ENCODE measurements around the gene WFS1. TPM values are rescaled to one million over a fixed set of nuclear protein-coding genes. Genes with fewer than 3 reads are reported as not detected.

The WFS1 gene
- total RNA-seq, 1 donor from 2014 or later = 5.1 TPM

- no peak for DNase-seq
These were observed 33.6 kb upstream of the WFS1 start for GRCh38 chr4:6235901-6236640.

DNA sequence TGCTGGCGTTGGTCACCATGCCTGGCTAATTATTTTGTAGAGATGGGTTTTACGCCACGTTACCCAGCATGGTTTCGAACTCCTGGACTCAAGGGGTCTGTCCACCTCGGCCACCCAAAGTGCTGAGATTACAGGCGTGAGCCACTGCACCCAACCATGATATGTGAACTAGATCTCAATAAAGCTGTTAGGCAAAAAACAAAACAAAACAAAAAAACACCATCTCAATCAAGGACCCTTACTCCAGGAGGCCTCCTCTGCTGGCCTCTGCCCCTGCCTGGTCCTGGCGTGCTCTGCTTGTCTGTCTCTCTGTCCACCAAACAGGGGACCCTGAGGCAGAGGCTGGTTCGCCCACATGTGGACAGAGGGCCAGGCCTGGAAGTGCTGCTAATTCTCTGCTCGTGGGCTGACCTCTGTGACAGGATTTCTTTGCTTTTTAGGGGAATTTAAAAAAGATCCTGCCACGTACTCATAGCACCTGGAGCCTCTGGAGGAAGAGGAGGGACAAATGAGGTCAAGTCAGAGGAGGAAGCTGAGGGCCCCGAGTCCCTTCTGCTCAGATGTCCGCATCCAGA, 32.7 kb upstream of the WFS1 start:
- no peak for DNase-seq

DNA sequence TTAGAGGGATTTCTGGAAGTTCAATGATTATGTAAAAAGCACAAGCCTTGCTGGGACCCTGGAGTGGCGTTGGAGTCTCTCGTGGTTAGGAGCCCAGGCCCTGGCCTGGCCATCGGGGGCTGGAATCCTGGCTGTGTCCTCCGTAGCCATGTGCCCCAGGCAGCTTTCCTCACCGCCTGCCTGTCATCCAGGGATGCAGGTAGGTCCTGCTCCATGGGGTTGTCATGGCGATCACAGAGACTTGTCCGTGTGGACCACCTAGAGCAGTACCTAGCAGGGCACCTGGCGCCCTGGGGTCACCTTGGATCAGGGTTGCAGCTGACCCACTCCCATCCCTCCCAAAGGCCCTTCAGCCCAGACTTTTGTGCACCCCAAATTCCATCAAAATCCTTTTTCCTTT, 30.2 kb upstream of the WFS1 start:
- no peak for DNase-seq

DNA sequence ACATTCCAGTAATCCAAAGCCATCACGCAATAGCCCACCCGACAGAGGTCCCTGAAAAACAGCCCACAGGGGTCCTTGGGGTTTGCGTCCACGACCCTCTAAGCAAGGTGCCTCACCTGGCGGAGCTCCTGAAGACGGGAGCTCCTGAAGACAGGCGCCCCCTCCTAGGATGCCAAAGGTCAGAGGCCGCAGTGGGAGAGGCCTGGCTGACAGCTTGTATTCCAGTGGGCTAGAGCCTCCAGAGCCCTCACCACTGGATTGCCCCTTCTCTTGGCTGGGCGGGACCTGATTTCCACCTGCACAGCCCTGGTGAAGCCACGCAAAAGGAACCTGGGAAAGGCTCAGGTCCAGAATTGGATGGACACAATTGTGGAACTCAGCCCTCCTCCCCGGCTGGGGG, 29.7 kb upstream of the WFS1 start:
- no peak for DNase-seq

GRCh38 chr4:6241062-6241845, 28.4 kb upstream of the WFS1 start:
- no peak for DNase-seq

DNA sequence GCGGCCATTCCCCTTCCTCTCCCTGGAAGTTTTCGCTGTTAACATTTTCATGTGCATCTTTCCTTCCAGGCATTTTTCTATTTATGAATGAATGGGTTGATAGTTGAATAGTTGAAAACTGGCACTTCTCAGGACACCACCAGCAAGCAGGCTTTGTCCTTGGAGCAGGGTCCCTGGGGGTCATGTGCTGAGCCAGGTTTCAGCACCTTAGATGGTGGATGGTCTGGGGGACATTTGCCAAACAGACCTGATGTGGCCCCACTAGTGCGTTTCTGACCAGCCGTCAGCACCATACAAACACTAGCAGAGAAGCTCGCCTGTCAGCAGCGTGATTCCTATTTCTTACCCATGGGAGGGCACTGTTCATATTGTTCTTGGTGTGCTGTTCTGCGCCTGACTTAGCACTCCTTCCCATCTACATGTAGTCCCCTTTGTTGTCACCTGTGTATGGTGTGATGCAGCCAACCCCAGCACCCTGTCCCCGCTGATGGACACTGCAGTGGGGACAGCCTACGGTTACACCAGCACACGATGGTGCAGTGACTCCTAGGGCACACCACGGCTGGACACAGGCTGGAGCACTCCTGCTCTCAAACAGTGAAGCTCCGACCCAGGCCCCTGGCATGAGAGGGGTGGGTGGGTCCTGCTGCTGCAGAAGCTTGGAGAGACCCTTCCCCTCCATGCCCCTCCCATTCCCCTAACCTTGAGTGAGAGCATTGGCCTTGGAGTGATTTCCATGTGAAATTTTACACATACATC, 27.2 kb upstream of the WFS1 start:
- DNase-seq = no peak

DNA sequence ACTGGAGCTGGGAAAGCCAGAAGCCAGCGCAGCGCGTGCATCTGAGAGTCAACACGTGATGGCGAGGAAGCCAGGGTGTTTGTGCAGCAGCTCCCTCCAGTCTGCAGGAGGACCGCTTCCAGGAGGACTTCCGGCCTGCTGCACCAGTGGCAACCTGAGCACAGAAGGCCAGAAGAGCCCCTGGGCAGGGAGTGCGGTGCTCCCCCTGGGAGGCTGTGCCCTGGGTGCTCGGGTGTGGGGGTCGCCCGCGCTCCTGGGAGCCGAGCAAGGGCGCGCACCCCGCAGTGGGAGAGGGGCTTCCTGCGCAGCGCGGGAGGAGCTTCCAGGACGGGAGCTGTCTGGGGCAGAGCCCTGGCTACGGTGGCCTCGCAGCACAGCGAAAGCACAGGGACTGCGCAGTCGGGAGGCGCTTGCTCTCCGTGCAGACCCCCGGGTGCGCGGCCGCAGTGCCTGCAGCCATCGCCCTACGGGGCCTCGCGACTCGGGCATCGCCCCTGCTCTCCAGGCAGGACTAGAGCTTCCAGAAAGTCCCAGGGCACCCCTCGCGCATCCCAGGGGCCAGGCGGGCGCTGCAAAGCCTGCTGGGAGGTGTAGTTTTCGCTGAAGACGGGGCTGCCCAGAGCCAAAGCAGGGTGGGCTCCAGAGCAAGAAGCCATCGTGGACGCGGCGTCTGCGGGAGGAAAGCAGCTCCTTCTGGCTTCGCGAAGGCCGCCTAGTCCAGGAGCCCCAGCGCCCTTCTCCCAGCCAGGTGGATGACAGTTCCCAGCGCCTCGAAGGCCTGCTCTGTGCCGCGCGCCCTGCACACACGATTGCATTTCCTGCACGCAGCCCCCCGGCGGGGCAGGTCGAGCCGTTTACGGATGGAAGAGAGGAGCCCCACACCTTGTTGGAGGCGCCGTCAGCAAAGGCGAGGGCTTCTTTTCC, 24.1 kb upstream of the WFS1 start:
- DNase-seq = peak; percentile 68

- no peak for DNase-seq
These were observed 23.4 kb upstream of the WFS1 start for GRCh38 chr4:6246170-6246634.

GRCh38 chr4:6248394-6248793, 21.3 kb upstream of the WFS1 start:
- DNase-seq = no peak

- no peak for DNase-seq
These were observed 19.2 kb upstream of the WFS1 start for GRCh38 chr4:6250235-6250983.

- DNase-seq = no peak
These were observed 18.7 kb upstream of the WFS1 start for GRCh38 chr4:6250984-6251295.

DNA sequence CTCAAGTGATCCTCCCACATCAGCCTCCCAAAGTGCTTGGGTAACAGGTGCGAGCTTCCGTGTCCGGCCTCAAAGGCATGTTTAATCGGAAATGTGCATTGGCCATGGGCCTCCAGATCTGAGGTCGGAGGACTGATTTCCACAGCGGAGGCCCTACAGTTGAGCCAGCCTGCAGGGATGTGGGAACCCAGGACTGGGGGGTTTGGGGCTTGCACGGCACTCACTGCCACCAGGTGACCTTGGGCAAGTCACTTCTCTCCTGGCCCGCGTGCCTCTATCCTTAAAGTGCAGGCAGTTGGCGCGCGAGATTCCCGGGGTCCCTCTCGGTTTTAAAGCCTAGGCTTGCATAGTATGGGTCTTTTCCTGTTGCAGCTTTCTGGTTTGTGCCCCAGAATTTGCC, 18.3 kb upstream of the WFS1 start:
- DNase-seq = no peak

GRCh38 chr4:6252051-6252450, 17.6 kb upstream of the WFS1 start:
- DNase-seq = no peak

- no peak for DNase-seq
These were observed 16.5 kb upstream of the WFS1 start for GRCh38 chr4:6253111-6253510.

DNA sequence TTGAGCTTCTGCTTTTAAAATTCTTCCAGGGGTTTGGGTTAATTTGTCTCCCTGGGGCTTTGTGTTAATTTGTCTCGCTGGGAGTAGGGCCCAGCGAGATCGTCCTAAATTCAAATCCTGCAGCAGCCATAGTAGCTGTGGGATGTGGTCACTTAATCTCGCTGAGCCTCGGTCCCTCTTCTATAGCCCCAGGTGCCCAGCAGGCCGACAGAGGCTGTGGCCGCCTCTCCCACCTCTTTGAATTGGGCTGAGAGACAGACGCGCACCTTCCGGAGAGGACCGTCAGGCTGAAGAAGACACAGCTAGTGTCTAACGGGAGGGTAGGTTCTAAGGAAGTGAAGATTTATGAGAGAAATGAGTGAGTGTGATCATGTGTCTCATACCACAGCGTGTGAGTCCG, 15.7 kb upstream of the WFS1 start:
- no peak for DNase-seq

GRCh38 chr4:6256141-6256540, 13.5 kb upstream of the WFS1 start:
- DNase-seq = no peak

DNA sequence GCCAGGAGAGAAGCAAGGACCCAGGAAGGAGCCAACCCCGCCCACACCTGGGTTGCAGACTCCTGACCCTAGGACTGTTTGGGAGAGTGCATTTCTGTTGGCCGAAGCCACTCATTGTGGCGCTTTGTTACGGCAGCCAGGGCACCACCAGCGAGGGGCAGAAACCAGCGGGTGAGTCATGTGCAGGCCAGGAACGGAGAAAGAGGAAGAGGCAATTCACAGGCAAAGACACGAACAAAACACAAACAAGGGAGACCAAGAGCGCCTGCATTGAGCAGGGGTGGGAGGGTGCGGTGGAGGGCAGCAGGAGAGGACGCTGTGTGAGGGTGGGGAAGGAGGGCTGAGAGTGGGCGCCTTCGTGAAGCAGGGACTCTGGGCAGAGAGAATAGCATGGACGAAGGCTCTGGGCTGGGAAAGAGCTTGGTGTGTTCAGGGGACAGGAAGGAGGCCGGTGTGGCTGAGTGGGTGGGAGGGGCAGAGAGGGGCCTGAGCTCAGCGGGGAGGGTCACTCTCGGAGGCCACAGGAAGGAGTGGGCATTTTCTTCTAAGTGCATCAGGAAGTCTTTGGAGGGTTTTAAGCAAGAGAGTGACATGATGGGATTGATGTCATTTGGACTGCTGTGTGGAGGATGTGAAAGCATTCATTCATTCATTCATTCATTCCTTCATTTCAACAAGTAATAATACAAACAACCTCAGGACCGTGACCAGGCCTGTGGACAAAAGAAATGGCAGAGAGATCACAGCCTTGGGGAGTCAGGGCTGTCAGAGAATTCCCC, 12.2 kb upstream of the WFS1 start:
- no peak for DNase-seq

GRCh38 chr4:6258026-6258360, 11.7 kb upstream of the WFS1 start:
- DNase-seq = no peak

DNA sequence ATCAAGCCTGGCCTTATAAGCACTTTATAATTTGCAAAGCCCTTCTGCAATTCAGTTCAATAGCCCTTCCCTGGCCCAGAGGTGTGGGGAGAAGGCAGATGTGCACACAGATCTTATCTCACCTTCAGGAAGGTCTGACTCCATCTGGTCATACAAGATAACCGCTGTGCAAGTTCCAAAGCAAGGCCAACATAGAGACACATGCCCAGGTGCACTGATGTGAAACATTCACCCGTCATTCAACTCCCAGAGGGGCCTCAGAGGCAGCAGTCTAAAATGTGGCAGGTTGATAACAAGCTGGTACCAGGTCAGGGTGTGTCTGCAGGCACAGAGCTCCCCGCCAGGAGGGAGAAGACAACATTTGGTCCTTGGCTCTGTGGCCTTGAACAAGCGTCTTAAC, 10.9 kb upstream of the WFS1 start:
- DNase-seq = no peak

DNA sequence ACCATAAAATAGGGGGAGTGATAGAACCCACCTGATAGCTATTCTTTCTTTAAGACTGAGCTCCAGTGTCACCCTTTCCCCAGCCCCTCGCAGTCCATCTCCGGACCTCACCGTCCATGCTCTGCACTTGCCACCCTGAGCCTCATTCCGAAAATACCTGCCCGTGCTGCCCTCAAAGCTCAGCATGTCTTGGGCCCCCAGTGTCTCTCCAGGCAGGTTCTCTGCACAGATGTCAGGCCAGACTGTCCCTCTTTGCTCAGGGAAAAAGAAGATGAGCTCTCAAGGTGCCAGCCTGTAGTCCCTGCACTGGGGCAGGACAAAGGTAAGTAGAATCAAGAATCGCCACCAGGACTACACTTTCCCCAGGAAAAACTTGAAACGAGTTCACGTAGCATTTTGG, 9.8 kb upstream of the WFS1 start:
- no peak for DNase-seq

Measured in occipital lobe (tissue), 2 donors.